Measurements from ENCODE around the gene BRSK1. TPM values are rescaled to one million over a fixed set of nuclear protein-coding genes. Genes with fewer than 3 reads are reported as not detected.

BRSK1 gene
- total RNA-seq, 1 donor from 2014 or later = 1.3 TPM

DNA sequence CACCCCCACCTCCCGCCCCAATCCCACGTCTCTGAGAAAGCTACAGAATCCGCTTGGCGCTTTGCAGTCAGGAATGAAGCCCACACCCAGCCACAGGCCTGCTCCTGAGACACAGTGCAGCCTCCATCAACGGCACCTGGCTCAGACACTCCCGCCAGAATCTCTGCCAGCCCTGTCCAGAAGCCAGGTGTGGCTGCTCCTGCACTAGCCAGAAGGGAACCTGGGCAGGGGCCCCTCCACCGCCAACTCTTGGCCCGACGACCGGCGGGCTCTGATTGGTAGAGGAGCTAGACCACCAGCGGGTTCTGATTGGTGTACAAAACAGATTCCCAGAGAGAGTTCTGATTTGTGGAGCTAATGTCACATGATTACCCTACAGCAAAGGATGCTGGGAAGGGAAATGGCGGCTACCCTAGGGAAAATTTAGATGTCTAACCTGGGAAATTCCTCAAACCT is 22.1 kb upstream of the BRSK1 start:
- H3K9me3 ChIP-seq = no peaks in the 10 kb centered on the region
- H3K4me1 ChIP-seq = peaks cover 13% of the 10 kb centered on the region
- H3K27me3 ChIP-seq = no peaks in the 10 kb centered on the region
- intact Hi-C loops (cut with DNase I) = no loop called here
- ATAC-seq (no peak), DNase-seq (no peak)
- H3K36me3 ChIP-seq = no peaks in the 10 kb centered on the region
- TF ChIP-seq, protein P1, sequence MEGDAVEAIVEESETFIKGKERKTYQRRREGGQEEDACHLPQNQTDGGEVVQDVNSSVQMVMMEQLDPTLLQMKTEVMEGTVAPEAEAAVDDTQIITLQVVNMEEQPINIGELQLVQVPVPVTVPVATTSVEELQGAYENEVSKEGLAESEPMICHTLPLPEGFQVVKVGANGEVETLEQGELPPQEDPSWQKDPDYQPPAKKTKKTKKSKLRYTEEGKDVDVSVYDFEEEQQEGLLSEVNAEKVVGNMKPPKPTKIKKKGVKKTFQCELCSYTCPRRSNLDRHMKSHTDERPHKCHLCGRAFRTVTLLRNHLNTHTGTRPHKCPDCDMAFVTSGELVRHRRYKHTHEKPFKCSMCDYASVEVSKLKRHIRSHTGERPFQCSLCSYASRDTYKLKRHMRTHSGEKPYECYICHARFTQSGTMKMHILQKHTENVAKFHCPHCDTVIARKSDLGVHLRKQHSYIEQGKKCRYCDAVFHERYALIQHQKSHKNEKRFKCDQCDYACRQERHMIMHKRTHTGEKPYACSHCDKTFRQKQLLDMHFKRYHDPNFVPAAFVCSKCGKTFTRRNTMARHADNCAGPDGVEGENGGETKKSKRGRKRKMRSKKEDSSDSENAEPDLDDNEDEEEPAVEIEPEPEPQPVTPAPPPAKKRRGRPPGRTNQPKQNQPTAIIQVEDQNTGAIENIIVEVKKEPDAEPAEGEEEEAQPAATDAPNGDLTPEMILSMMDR (IDR thresholded peaks at IDR 0.05) = no peak
- no peak overlapping the region for H3K4me3 ChIP-seq
- no peak overlapping the region for H3K27ac ChIP-seq

DNA sequence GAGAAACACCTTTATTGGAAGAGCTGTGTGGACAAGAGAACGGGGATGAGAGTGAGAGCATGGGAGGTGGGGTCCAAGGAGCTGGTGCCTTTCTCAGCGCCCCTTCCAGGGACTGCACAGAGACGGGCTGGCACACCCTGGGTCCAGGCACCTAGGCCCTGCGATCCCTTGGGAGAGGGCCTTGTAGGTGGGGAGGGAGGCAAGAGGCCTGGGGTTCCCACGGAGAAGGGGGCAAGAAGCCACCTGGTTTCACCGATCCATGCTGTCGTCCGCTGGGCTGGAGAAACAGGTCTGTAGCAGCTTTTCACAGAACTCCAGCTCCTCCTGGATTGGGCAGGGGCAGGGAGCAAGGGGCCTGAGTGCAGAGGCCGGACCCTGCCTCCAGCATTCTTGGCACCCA is 21.4 kb upstream of the BRSK1 start:
- TF ChIP-seq, protein P1 (IDR thresholded peaks at IDR 0.05) = no peak
- H3K36me3 ChIP-seq = no peaks in the 10 kb centered on the region
- H3K27me3 ChIP-seq = no peaks in the 10 kb centered on the region
- no peak for DNase-seq
- no peak overlapping the region for H3K4me3 ChIP-seq
- no peak overlapping the region for H3K27ac ChIP-seq
- peaks cover 8% of the 10 kb centered on the region for H3K4me1 ChIP-seq
- H3K9me3 ChIP-seq = no peaks in the 10 kb centered on the region
- intact Hi-C loops (cut with DNase I) = no loop called here
- ATAC-seq = no peak

DNA sequence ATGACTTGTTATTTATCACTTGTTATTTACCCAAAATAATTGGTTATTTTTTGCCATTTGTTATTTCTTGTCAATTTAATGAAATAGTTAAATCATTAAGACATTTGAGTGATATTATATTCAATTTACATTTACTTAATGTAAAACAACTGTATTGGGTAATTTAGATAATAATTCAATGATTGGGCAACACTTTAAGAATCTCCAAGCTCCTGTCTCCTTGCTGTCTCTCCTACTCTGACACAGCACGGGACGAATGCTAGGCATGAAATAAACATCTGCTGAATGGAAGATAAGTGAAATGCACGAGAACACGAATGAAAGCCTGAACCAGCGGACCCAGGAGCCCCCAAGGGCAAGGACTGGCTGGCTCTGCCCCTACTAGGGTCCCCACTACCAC is 19.3 kb upstream of the BRSK1 start:
- intact Hi-C loops (cut with DNase I) = no loop called here
- TF ChIP-seq, protein P1 (IDR thresholded peaks at IDR 0.05) = no peak

DNA sequence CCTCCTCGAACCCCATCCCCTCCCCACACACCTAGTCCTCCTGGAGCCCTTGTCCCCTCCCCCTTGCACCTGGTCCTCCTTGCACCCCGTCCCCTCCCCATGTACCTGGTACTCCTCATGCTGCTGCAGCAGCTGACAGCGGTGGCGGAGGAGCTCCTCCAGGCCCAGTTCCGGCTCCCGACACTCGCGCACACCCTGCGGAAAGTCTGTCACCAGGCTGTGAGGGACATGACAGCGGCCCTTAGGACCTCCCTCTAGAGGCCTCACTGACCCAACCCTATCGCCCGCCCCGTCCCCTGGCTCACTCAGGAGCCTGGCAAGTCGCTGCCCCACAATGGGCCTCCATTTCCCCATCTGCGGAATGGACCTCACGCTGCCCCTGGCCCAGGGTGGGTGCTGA is 18.6 kb upstream of the BRSK1 start:
- Histone ChIP-seq H3K27ac (no peak overlapping the region), H3K4me1 (peaks cover 2% of the 10 kb centered on the region), H3K9me3 (no peaks in the 10 kb centered on the region), H3K36me3 (no peaks in the 10 kb centered on the region), H3K4me3 (no peak overlapping the region), H3K27me3 (no peaks in the 10 kb centered on the region)
- ATAC-seq = peak; percentile 19
- no peak for DNase-seq
- intact Hi-C loops (cut with DNase I) = no loop called here
- TF ChIP-seq, protein P1 (IDR thresholded peaks at IDR 0.05) = no peak

More for the DNA sequence above, 19.3 kb upstream of the BRSK1 start:
- no peak for DNase-seq
- H3K9me3 ChIP-seq = no peaks in the 10 kb centered on the region
- peaks cover 8% of the 10 kb centered on the region for H3K4me1 ChIP-seq
- no peaks in the 10 kb centered on the region for H3K27me3 ChIP-seq
- no peak for ATAC-seq
- no peaks in the 10 kb centered on the region for H3K36me3 ChIP-seq
- no peak overlapping the region for H3K27ac ChIP-seq
- H3K4me3 ChIP-seq = no peak overlapping the region

DNA sequence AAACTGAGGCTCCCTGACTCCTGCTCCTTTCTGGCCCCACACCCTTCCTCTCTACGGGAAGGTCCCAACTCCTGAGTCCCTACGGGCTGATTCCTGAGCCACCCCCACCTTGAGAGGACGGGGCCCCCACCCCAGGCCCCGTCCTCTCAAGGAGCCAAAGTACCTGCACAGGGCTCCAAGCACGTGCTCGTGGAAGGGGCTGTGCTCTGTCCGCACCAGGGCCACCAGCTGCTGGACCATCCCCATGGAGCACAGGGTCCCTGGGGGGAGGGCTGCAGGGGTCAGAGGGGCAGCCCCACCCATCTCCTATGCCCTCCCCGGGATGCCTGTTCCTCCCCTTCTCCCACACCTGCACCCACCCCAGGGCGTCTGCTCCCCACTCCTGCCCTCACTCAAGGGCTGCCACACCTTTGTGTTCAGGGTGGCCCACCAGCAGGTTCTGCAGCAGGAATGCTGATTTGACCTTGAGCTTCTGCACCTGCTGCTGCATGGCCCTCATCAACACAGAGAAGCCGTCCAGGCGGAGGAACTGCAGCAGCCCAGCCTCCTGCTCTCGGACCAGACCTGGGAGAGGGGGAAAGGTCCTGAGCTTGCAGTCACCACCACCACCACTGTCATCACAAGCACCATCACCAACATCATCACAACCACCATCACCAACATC is 17.9 kb upstream of the BRSK1 start:
- no peaks in the 10 kb centered on the region for H3K4me1 ChIP-seq
- no peaks in the 10 kb centered on the region for H3K9me3 ChIP-seq
- H3K4me3 ChIP-seq = no peak overlapping the region
- no peak for DNase-seq
- peak; percentile 13 for ATAC-seq
- TF ChIP-seq, protein P1 (IDR thresholded peaks at IDR 0.05) = no peak
- H3K27ac ChIP-seq = no peak overlapping the region
- H3K27me3 ChIP-seq = no peaks in the 10 kb centered on the region
- no peaks in the 10 kb centered on the region for H3K36me3 ChIP-seq
- intact Hi-C loops (cut with DNase I) = no loop called here

DNA sequence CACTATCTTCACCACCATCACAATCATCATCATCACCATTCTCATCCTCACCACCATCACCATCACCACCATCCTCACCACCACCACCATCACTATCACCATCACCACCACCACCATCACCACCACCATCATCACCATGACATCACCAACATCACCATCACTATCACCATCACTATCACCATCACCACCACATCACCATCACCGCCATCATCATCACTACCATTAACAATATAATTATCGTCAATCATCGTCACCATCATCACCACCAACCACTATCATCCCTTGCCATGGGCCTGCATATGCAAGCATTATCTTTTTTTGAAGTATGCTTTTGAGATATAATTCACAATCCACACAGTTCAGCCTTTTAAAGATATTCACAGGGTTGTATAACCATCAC is 17.4 kb upstream of the BRSK1 start:
- Histone ChIP-seq H3K27ac (no peak overlapping the region), H3K4me3 (no peak overlapping the region), H3K4me1 (no peaks in the 10 kb centered on the region), H3K9me3 (no peaks in the 10 kb centered on the region), H3K27me3 (no peaks in the 10 kb centered on the region), H3K36me3 (no peaks in the 10 kb centered on the region)
- ATAC-seq (no peak), DNase-seq (no peak)
- intact Hi-C loops (cut with DNase I) = no loop called here
- TF ChIP-seq, protein P1 (IDR thresholded peaks at IDR 0.05) = no peak
